GM23248 (cell line): ENCODE results near the gene FAT3.

ENCODE experiments used
- EZH2 ChIP-seq: fragments of 200-600 bp; sonication (generic); IDR thresholded peaks from 2 replicates; pipeline ENCODE4 v1.6.1; 2018; ENCODE audit warnings: antibody characterized with exemption, mild to moderate bottlenecking; ENCODE audit not compliant: insufficient read depth, poor library complexity, severe bottlenecking
- EZH2phosphoT487 ChIP-seq: fragments of 200-600 bp; sonication (generic); IDR thresholded peaks from 2 replicates; pipeline ENCODE4 v1.6.1; 2018; ENCODE audit warnings: antibody characterized with exemption, moderate library complexity, mild to moderate bottlenecking, low read depth; ENCODE audit not compliant: insufficient read depth

- no peak for TF ChIP-seq EZH2
- no peak for TF ChIP-seq EZH2phosphoT487
Measured at GRCh38 chr11:92267968-92268367, 43.4 kb downstream of the FAT3 start.
